Measurements from ENCODE around the gene MLH3.

- TF ChIP-seq CTCF (conservative IDR thresholded peaks at IDR 0.05) (no peak), ZFX (IDR thresholded peaks at IDR 0.05) (no peak)
Measured at GRCh38 chr14:75081660-75082229, 30.5 kb upstream of the MLH3 start.
